ENCODE measurements around the gene PRSS56. TPM values are rescaled to one million over a fixed set of nuclear protein-coding genes. Genes with fewer than 3 reads are reported as not detected.
"Not testable (repeated sequence)": the region's sequence is repeated elsewhere in the genome, so short reads cannot be mapped to it uniquely, and the experiment has no call there.

Gene PRSS56
- total RNA-seq, 2 donors from 2014 or later: not detected

GRCh38 chr2:232528746-232529460 is 8.7 kb downstream of the PRSS56 start:
- no peaks in the 10 kb centered on the region for H3K9me3 ChIP-seq (ENCODE audit: control insufficient read depth, low read length, poor library complexity, severe bottlenecking)
- DNase-seq: no peak
- peaks cover 5% of the 10 kb centered on the region for H3K36me3 Mint-ChIP-seq (ENCODE audit: low read depth)
- H3K4me1 Mint-ChIP-seq: peaks cover 8% of the 10 kb centered on the region
- H3K27ac Mint-ChIP-seq: peak overlapping the region; percentile 80
- ATAC-seq: peak; percentile 51
- peaks cover 51% of the 10 kb centered on the region for H3K27me3 Mint-ChIP-seq
- peak overlapping the region; percentile 39 for H3K4me3 Mint-ChIP-seq

DNA sequence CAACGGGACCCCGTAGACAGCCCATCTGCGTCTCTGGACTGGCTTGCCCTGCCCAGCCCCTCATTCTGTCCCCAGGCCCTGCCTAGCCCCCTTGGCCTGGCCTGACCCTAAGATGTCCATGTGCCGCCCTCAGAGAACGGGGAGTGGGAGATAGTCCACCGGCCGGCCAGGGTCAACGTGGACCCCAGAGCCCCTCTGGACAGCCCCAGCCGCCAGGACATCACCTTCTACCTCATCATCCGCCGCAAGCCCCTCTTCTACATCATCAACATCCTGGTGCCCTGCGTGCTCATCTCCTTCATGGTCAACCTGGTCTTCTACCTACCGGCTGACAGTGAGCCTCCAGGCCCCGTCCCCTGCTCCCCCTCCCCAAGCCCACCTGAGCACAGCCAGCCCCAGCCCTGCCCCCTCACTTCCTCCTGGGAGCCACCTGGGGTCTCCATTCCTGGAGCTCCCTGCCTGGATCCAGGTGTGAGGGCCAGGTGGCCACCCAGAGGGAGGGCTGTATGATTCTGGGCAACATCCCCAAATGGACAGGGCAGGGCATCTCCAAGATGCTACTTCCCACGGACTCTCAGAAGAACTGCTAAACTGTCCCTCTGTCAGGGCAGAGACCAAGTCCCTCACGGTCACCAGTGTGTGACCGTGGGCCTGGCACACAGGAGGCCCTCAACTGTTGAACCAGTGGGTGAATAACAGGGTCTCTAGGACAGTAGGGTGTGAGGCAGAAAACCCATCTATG is 9.8 kb downstream of the PRSS56 start:
- peaks cover 8% of the 10 kb centered on the region for H3K4me1 Mint-ChIP-seq

DNA sequence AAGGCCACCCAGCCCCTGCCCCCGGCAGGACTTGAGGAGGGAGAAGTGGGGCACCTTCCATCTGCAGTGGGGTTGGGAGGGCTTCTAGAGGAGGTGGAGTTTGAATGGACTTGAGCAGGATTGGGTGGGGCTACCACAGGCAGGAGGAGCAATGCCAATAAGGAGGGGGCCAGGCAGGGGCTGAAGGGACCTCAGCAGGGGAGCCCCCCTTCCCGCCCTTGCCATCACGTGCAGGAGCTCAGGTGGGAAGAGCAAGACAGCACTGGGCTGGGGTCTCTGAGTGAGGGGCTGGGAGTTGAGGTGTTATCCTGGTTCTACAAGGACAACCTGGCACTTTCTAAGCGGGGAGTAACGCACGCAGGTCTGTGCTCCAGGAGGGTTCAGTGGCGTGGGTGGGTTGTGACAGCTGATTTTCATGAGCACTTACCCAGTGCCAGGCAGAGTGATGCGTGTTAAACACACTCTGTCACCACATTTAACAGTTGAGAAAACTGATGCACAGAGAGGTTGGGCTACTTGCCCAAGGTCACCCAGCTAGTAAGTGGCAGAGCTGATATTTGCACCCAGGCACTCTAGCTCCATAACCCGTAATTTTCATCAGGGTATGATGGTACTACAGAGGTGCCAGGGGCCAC is 10.6 kb downstream of the PRSS56 start:
- peaks cover 5% of the 10 kb centered on the region for H3K36me3 Mint-ChIP-seq (ENCODE audit: low read depth)
- peaks cover 51% of the 10 kb centered on the region for H3K27me3 Mint-ChIP-seq
- H3K4me1 Mint-ChIP-seq: peaks cover 8% of the 10 kb centered on the region
- DNase-seq (no peak), ATAC-seq (no peak)
- H3K27ac Mint-ChIP-seq: peak overlapping the region; percentile 47
- no peak overlapping the region for H3K4me3 Mint-ChIP-seq
- no peaks in the 10 kb centered on the region for H3K9me3 ChIP-seq (ENCODE audit: control insufficient read depth, low read length, poor library complexity, severe bottlenecking)

More for the DNA sequence above, 9.8 kb downstream of the PRSS56 start:
- H3K9me3 ChIP-seq (ENCODE audit: control insufficient read depth, low read length, poor library complexity, severe bottlenecking): no peaks in the 10 kb centered on the region
- Mint-ChIP-seq H3K4me3 (peak overlapping the region; percentile 12), H3K27me3 (peaks cover 50% of the 10 kb centered on the region), H3K36me3 (ENCODE audit: low read depth) (peaks cover 5% of the 10 kb centered on the region), H3K27ac (peak overlapping the region; percentile 80)
- ATAC-seq (no peak), DNase-seq (no peak)

- Mint-ChIP-seq H3K27ac (no peak overlapping the region), H3K4me3 (no peak overlapping the region), H3K4me1 (peaks cover 8% of the 10 kb centered on the region), H3K36me3 (ENCODE audit: low read depth) (peaks cover 5% of the 10 kb centered on the region), H3K27me3 (peaks cover 61% of the 10 kb centered on the region)
- H3K9me3 ChIP-seq (ENCODE audit: control insufficient read depth, low read length, poor library complexity, severe bottlenecking): no peaks in the 10 kb centered on the region
- DNase-seq (no peak), ATAC-seq (no peak)
Observed at GRCh38 chr2:232532419-232532818, 12.2 kb downstream of the PRSS56 start.

GRCh38 chr2:232532821-232533220 is 12.6 kb downstream of the PRSS56 start:
- H3K36me3 Mint-ChIP-seq (ENCODE audit: low read depth); H3K9me3 ChIP-seq (ENCODE audit: control insufficient read depth, low read length, poor library complexity, severe bottlenecking); H3K4me1 Mint-ChIP-seq; DNase-seq; H3K4me3 Mint-ChIP-seq; H3K27ac Mint-ChIP-seq; ATAC-seq: not testable (repeated sequence)
- peaks cover 62% of the 10 kb centered on the region for H3K27me3 Mint-ChIP-seq

DNA sequence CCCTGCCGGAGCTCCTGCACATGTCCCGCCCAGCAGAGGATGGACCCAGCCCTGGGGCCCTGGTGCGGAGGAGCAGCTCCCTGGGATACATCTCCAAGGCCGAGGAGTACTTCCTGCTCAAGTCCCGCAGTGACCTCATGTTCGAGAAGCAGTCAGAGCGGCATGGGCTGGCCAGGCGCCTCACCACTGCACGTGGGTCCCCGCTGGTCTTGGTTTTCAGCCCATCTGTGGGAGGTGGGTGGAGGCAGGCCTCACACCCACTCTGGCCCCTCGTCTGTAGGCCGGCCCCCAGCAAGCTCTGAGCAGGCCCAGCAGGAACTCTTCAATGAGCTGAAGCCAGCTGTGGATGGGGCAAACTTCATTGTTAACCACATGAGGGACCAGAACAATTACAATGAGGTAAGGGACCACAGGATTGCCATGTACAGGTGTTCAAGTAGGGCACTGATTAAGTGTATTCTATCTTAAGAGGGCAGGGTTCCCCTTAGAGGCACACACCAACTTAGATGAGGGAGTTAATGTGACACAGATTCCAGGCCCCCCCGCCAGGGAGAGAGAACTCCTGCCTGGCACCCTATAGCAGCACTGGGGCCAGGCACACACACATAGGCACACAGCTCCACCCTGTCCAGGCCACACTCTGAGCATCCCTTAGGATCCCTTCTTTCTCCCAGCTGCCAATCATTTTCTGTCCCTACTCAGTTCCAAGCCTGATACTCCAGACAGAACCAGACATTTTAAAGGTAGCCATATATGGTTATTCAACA is 13.9 kb downstream of the PRSS56 start:
- DNase-seq (no peak), ATAC-seq (no peak)
- no peaks in the 10 kb centered on the region for H3K9me3 ChIP-seq (ENCODE audit: control insufficient read depth, low read length, poor library complexity, severe bottlenecking)
- H3K4me3 Mint-ChIP-seq: no peak overlapping the region
- H3K27ac Mint-ChIP-seq: no peak overlapping the region
- peaks cover 5% of the 10 kb centered on the region for H3K4me1 Mint-ChIP-seq
- H3K36me3 Mint-ChIP-seq (ENCODE audit: low read depth): no peaks in the 10 kb centered on the region
- peaks cover 55% of the 10 kb centered on the region for H3K27me3 Mint-ChIP-seq

GRCh38 chr2:232534940-232535651 is 14.9 kb downstream of the PRSS56 start:
- H3K27me3 Mint-ChIP-seq: peaks cover 48% of the 10 kb centered on the region
- H3K27ac Mint-ChIP-seq: no peak overlapping the region
- no peak for ATAC-seq
- peaks cover 6% of the 10 kb centered on the region for H3K4me1 Mint-ChIP-seq
- no peaks in the 10 kb centered on the region for H3K36me3 Mint-ChIP-seq (ENCODE audit: low read depth)
- no peaks in the 10 kb centered on the region for H3K9me3 ChIP-seq (ENCODE audit: control insufficient read depth, low read length, poor library complexity, severe bottlenecking)
- DNase-seq: no peak
- H3K4me3 Mint-ChIP-seq: no peak overlapping the region

GRCh38 chr2:232535761-232536530 is 15.8 kb downstream of the PRSS56 start:
- DNase-seq: no peak
- Mint-ChIP-seq H3K4me1 (peaks cover 8% of the 10 kb centered on the region), H3K27ac (no peak overlapping the region), H3K27me3 (peaks cover 39% of the 10 kb centered on the region), H3K36me3 (ENCODE audit: low read depth) (no peaks in the 10 kb centered on the region), H3K4me3 (no peak overlapping the region)
- H3K9me3 ChIP-seq (ENCODE audit: control insufficient read depth, low read length, poor library complexity, severe bottlenecking): no peaks in the 10 kb centered on the region
- no peak for ATAC-seq

DNA sequence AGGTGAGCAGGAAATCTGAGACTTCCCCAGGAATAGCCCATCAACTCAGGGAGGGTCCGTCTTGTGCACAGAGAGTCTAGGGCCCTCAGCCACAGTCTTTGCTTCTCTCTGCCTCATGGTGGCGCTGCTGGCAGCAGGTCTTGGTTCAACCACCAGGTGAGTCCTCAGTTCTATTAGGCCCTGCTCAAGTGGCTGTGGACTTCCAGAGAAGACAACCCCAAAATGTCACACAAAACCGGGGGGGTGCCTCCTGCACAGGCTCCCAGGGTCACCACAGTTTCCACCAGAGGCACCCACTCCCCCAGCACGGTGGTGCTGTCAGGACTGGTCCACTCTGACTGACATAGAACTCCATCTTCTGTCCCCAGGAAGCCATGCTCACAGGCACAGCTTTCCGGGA is 16.9 kb downstream of the PRSS56 start:
- DNase-seq (no peak), ATAC-seq (no peak)
- Mint-ChIP-seq H3K4me3 (no peak overlapping the region), H3K27ac (no peak overlapping the region), H3K27me3 (peaks cover 39% of the 10 kb centered on the region), H3K4me1 (peaks cover 12% of the 10 kb centered on the region), H3K36me3 (ENCODE audit: low read depth) (no peaks in the 10 kb centered on the region)
- H3K9me3 ChIP-seq (ENCODE audit: control insufficient read depth, low read length, poor library complexity, severe bottlenecking): no peaks in the 10 kb centered on the region

GRCh38 chr2:232537499-232537898 is 17.3 kb downstream of the PRSS56 start:
- Mint-ChIP-seq H3K4me3 (no peak overlapping the region), H3K27me3 (peaks cover 39% of the 10 kb centered on the region), H3K27ac (no peak overlapping the region), H3K36me3 (ENCODE audit: low read depth) (no peaks in the 10 kb centered on the region), H3K4me1 (peaks cover 12% of the 10 kb centered on the region)
- H3K9me3 ChIP-seq (ENCODE audit: control insufficient read depth, low read length, poor library complexity, severe bottlenecking): no peaks in the 10 kb centered on the region
- DNase-seq (no peak), ATAC-seq (no peak)

- DNase-seq (no peak), ATAC-seq (no peak)
- Mint-ChIP-seq H3K36me3 (ENCODE audit: low read depth) (no peaks in the 10 kb centered on the region), H3K4me1 (peaks cover 12% of the 10 kb centered on the region), H3K27ac (peak overlapping the region; percentile 82), H3K27me3 (peaks cover 31% of the 10 kb centered on the region), H3K4me3 (no peak overlapping the region)
- H3K9me3 ChIP-seq (ENCODE audit: control insufficient read depth, low read length, poor library complexity, severe bottlenecking): no peaks in the 10 kb centered on the region
Observed at GRCh38 chr2:232538671-232539070, 18.5 kb downstream of the PRSS56 start.
